Fibroblast of peridontal ligament (primary cell): Measurements from ENCODE around the gene ZNF24.

Experiments used
- DNase-seq: peaks from one replicate; pipeline ENCODE4 v3.0.0-alpha.2; 2010; ENCODE audit errors: extremely low read depth

ZNF24 gene

GRCh38 chr18:35355140-35355618 is 11.0 kb upstream of the ZNF24 start:
- DNase-seq: peak; percentile 91

- DNase-seq: no peak
Measured at GRCh38 chr18:35352778-35353177, 8.6 kb upstream of the ZNF24 start.

GRCh38 chr18:35352283-35352682 is 8.1 kb upstream of the ZNF24 start:
- no peak for DNase-seq

GRCh38 chr18:35348001-35348400 is 3.8 kb upstream of the ZNF24 start:
- peak; percentile 84 for DNase-seq

GRCh38 chr18:35345950-35346349 is 1.7 kb upstream of the ZNF24 start:
- no peak for DNase-seq

- DNase-seq: peak; percentile 58
Measured at GRCh38 chr18:35345460-35345921, 1.3 kb upstream of the ZNF24 start.

GRCh38 chr18:35344736-35345459 is 678 bp upstream of the ZNF24 start:
- no peak for DNase-seq

GRCh38 chr18:35343488-35343935 is 708 bp downstream of the ZNF24 start:
- peak; percentile 18 for DNase-seq

- no peak for DNase-seq
Measured at GRCh38 chr18:35337286-35337685, 6.9 kb downstream of the ZNF24 start.

GRCh38 chr18:35335866-35336265 is 8.4 kb downstream of the ZNF24 start:
- no peak for DNase-seq

- DNase-seq: peak; percentile 49
Measured at GRCh38 chr18:35334821-35335220, 9.4 kb downstream of the ZNF24 start.

GRCh38 chr18:35334212-35334611 is 10.0 kb downstream of the ZNF24 start:
- DNase-seq: no peak

- no peak for DNase-seq
Measured at GRCh38 chr18:35331367-35332087, 12.7 kb downstream of the ZNF24 start.

GRCh38 chr18:35328868-35329267 is 15.4 kb downstream of the ZNF24 start:
- DNase-seq: no peak

- no peak for DNase-seq
Measured at GRCh38 chr18:35326695-35327387, 17.4 kb downstream of the ZNF24 start.

GRCh38 chr18:35324926-35325655 is 19.1 kb downstream of the ZNF24 start:
- DNase-seq: no peak

- DNase-seq: no peak
Measured at GRCh38 chr18:35322486-35323458, 21.4 kb downstream of the ZNF24 start.

- DNase-seq: peak; percentile 62
Measured at GRCh38 chr18:35311496-35311895, 32.7 kb downstream of the ZNF24 start.

GRCh38 chr18:35306588-35307250 is 37.5 kb downstream of the ZNF24 start:
- no peak for DNase-seq

GRCh38 chr18:35303610-35304009 is 40.6 kb downstream of the ZNF24 start:
- no peak for DNase-seq
